ENCODE measurements around the gene MAP1B.

- TF ChIP-seq CTCF (IDR thresholded peaks at IDR 0.05; ENCODE audit: poor library complexity, severe bottlenecking) (no peak), RAD21 (conservative IDR thresholded peaks at IDR 0.05) (no peak), EP300 (conservative IDR thresholded peaks at IDR 0.05; ENCODE audit: poor library complexity, severe bottlenecking) (no peak), MXI1 (conservative IDR thresholded peaks at IDR 0.05; ENCODE audit: poor library complexity, severe bottlenecking) (no peak), TAF1 (IDR thresholded peaks at IDR 0.05; ENCODE audit: low read depth) (no peak), POLR2AphosphoS5 (IDR thresholded peaks at IDR 0.05) (no peak)
Observed at GRCh38 chr5:72138943-72139521, 31.8 kb downstream of the MAP1B start.
